Cortex of kidney (tissue), 1 donor: ENCODE data around the gene IGSF8.
"Not testable (repeated sequence)": the region's sequence is repeated elsewhere in the genome, so short reads cannot be mapped to it uniquely, and the experiment has no call there.

Source experiments
- DNase-seq: peaks from one replicate; lab custom pipeline; 2025; lab: John Stamatoyannopoulos, UW

The IGSF8 gene

DNA sequence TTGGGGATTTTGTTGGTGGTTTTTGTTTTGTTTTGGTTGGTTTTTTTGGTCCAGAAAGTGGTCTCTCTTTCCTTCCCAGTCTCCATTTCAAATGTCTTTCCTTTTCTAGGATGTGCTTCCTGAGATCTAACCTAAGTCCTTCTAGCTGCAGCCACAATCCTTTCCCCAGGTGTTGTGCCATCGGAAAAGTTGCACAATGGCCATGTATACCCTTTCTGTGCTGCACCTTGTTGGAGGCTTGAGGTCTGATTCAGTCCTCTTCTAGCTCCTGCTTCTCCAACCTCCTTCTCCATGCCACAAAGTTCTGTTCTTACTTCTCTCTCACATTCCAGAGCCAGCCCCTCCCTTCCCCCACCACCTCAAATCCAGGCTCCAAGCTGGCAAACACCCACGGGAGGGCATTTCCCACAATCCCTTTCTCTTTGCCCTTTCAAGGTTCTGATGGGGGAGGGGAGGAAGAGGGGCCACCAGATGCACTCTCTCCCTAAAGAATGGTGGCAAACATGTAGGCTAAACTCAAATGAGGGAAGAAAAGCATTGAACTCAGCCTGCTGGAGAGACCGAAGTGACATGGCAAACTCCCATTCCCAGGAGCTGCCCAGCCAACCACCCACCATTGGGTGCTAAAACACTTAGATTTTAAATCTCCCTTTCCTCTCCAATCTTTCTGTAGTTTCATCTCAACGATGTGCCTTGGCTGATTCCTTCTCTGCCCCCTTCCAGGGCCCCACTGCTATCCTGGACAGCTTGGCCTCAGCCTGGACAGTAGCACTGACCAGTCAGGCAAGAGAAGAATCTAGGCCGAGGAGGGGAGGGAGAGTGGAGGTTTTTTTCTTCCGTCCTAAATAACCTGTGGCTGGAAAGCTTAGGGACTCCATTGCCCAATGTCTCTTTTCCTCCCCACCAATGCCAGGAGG, 31.3 kb downstream of the IGSF8 start:
- DNase-seq = no peak

DNA sequence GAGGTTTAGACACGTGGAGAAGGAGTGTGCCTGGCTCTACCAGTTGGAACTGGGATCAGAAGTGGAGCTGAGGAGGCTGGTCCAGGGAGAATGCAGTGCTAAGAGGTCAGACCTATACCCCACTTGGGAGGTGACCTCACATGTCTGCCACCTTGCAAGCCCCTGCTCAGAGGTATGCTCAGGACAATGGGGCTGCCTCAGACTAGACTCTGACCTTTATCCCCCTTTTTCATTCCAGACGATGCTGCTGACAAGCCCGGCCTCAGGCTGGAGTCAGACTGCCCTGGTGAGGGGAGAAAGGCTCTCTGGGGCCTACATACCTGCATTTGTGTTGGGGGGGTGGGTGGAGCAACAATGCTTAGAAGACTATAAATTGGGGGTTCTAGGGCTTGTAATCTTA, 33.7 kb downstream of the IGSF8 start:
- no peak for DNase-seq

DNA sequence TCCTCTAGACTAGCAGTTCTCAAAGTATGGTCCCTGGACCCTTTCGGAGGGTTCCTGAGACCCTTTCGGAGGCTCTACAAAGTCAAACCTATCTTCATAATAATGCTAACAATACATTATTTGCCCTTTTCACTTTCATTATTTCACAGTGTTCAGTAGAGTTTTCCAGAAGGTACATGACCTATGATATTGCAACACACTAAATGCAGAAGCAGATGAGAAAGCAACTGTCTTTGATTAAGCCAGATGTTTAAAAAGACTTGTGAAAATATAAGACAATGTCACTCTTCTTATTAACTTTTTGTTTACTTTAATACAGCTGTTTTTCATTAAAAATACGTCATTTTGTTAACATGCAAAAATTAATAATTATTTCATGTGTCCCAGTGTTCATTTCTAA, 34.3 kb downstream of the IGSF8 start:
- no peak for DNase-seq

DNA sequence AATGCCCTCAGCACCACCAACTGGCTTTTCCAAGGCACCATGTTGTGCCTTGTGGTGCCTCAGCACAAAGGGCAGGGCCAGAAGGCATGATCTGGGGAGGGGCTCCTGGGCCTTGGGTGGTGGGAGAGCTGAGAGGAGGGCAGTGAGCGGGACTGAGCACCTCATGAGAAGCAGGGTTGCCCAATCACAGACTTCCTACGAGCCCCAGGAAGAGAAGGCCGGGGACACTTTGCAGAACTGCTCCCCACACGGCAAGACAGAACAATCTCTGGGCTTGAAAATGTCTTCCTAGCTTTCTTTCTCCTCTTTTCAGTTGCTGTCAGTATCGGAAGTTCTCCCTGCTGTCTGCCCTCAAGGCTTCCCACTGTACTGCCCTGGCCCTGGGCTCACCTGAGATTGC, 35.2 kb downstream of the IGSF8 start:
- no peak for DNase-seq

DNA sequence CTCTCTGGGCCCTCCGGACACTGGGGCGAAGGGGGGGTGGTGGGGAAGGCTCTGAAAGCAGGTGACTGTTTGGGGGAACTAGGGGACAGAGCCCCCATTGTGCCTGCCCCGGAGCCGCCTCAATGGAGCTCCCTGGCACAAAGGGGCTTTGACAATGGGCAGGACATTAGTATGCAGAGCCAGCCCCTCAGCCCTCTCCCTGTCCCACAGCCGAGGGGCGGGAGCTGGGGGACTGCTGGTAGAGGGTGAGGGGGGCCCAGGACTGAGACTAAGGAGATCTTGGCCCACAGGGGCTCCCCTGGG, 36.2 kb downstream of the IGSF8 start:
- no peak for DNase-seq

DNA sequence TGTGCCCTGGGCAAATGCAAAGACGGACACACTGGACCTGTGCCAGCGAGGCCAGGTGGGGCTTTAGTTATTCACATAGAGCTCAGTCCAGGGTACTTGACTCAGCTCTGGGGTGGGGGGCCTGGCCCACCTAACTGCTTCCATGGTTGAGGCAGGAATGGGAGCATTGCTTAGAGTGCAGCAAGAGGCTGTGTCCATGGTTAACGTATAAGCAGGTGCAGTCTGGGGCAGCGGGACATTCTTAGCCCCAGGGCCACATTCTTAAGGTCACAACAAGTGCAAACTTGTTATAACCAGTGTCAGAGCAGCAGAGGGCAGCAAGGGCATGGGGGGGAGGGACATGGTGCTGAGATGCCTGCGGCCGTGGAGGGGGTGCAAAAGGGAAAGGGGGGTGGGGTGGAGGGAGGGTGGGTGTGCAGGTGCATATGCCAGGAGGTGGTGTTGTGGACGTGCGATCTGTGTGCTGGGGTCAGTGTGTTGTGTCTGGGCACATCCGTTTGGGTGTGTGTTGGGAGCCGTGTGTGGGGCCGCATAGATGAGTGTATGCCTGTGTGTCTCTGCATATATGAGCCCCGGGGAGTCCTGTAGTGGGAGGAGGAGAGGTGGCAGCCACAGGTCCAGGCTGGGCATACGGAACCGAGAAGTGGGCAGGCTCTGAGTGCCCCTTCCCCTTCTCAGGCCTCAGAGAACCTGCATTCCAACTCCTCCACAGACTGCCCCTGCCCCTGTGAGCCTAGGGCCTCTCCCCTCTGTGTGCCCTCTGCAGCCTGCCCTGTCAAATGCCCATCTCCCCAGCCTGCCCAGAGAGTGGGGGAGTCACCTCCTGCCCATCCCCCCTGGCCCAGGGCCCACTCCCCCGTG, 36.8 kb downstream of the IGSF8 start:
- DNase-seq = no peak

DNA sequence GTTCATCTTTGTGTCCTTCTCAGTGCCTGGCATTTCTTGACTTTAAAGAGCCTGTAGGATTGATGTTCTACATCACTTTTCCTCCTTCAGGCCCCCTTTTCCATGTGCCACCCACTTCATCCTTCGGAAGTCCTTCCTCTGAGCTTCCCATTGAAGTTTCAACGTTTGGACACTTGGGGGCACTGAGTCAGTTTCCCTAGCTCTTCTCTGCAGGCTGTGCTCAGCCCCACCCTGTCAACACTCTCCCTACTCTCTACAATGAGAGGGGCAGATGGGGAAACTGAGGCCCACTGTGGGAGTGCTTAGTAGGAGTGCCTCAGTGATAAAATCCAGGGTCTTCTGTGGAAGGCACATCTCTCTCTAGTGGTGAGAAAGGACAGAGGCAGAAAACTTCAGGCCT, 40.3 kb downstream of the IGSF8 start:
- no peak for DNase-seq

DNA sequence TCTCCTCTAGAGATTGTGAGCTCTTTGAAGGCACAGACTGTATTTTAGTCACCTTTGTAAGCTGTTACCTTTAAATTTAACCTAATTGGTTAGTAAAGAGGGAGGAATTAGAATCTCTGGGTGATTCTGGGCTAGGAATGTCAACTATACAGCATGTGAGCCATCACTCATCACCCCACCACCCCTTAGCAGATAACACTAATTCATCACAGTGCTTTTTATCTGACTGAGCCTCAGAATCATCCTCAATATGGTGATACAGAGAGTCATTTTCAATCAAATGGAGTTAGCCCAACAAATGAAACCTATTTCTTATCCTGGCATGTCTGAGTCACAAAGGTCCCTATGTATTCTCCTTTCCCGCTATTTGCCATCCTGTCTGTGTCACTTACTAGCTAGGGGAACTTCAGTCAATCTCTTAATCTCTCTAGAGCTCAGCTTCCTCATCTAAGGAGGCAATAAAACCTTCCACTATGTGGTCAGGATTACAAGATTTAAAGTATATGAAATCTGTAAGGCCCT, 41.7 kb downstream of the IGSF8 start:
- DNase-seq = no peak

DNA sequence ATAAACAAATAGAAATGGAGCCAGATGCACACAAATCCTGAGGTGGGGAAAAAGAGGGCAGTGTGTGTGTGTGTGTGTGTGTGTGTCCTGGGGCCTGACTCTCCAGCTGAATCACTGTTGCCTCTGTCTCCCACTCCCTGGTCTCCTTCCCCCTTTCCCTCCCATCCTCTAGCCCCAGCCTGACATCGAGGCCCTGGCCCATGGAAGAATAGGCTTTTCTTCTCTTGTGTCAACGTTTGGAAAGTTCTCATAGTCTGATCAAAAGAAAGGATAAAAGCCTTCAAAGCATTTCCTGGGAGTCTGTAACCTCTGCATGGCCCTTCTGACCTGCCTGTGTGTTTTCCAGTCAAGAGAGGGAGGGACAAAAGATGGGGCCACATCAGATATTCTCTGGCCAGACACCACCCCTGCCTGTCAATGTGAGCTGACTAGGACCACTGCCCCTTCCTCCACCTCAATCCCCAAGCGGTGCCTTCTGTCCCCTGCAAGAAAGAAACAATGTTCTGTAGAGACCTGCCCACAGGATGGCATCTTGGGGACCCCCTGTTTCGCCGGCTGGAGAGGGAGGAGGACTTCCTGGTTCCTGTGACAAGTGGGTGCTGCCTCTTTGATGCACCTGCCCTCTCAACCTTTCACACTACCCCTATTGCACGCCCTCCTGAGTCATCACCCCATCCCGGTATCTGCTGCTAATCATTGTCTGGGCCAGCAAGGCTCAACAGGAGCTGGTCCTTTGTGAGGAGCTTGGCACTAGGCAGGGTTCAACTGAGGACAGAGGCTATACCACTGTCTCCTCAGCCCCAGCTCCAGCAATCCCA, 44.7 kb downstream of the IGSF8 start:
- DNase-seq = no peak

DNA sequence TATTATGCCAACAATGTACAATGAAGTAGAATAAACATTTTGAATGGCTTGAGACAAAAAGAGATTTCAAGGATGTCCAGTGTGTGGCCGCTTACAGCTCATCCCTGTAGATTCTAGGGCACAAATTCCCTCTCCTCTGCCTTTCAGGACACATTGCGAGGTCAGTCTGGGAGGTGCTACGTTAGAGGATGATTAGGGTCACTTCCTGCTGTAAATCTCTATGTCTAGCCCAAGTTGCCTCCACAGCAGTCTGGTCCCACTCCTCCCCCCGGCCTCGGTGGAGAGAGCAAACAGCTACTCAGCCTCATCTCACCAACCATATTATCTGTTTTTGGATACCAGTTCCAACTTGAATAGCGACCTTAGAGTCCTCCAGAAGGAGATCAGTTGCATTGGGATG, 45.5 kb downstream of the IGSF8 start:
- DNase-seq = no peak

DNA sequence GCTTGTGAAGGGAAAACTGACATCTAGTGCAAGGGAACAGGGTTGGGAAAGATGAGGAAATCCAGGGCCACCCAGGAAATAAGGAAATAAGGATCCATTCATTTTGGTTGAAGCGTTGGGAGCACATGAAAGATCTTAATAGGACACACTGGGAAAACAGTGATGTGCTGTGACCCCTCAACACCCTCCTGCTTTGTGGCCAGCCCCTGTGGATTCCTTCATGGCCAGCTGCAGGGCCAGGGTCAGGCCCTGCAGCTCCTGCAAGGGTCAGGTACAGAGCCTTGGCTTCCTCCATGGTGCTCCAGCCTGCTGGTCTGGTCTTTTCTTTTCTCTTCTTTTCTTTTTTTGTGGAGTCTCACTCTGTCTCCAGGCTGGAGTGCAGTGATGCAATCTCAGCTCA, 47.8 kb downstream of the IGSF8 start:
- DNase-seq = no peak

DNA sequence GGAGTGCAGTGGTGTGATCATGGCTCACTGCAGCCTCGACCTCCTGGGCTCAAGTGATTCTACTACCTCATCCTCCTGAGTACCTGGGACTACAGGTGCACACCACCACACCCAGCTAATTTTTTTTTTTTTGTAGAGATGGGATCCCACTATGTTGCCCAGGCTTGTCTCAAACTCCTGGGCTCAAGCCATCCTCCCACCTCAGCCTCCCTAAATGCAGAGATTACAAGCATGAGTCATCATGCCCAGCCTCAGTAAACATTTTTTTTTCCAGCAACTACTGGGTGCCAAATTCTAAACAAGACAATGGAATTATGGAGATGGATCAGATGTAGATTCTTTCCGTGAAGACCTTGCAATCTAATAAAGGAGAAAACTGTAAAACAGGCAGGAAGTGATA, 48.2 kb downstream of the IGSF8 start:
- DNase-seq = not testable (repeated sequence)

DNA sequence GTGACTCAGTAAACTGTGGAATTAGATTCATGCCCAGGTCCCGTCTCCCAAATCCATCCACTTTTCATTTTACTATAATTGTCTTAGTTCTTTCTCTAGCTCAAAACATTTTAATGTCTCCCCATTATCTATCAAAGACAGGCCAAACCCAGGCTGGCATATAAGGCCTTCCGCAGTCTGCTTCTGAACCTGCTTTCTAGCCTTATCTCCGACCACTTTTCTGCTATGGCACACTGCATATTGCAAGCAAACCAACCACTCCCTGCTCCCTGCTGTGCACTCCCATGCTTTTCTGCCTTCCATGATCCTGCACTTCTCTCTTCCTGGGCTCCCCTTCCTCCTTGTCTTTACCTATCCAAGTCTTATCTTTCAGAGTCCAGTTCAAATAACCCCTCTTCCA, 49.3 kb downstream of the IGSF8 start:
- DNase-seq = no peak

DNA sequence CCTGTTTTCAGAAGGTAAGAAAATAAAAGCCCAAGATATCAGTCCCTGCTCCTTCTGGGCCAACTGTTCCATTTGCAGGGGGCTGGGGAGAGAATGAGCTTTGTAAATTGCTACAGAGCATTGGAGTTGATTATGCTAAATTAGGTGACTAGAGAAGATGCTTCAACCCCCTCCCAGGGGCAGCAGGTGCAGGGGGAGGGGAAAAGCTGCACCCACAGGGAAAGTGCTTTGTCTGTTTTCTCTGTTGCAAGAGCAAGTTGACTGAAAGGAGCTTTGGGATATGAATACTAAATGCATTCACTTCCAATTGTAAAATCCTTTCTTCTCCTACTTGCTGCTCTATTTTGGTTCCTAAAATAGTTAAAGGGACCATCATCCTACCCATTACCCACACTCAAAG, 50.1 kb downstream of the IGSF8 start:
- no peak for DNase-seq

DNA sequence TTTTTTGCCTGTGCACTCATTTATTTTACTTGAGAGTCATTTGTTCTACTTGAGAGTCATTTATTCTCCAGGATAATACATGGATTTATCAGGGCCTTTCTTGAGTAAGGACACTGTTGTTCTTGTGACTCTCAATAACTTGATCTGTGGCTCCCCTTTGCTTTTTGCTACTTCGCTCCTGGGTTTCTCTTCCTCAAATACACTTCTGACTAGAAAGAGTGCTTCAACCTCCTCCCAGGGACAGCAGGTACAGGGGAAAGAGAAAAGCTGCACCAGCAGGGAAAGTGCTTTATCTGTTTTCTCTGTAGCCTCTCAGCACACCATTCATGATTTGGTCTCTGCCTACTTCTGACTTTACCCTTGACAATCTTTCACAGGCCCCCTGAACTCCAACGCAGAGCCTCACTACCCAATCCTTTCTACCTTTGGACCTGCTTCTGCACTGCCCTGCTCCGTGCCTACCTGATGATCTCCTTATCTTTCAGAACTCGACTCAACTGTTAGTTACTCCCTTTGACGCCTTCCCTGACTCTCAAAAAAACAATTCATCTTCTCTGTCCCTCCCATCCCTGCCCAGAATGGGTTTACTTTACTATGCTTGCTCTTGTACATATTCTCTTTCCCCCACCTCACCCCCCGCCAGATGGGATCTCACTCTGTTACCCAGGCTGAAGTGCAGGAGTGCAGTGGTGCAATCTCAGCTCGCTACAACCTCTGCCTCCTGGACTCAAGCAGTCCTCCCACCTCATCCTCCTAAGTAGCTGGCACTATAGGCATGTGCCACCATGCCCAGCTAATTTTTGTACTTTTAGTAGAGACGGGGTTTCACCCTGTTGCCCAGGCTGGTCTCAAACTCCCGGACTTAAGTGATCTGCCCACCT, 51.1 kb downstream of the IGSF8 start:
- DNase-seq = no peak

DNA sequence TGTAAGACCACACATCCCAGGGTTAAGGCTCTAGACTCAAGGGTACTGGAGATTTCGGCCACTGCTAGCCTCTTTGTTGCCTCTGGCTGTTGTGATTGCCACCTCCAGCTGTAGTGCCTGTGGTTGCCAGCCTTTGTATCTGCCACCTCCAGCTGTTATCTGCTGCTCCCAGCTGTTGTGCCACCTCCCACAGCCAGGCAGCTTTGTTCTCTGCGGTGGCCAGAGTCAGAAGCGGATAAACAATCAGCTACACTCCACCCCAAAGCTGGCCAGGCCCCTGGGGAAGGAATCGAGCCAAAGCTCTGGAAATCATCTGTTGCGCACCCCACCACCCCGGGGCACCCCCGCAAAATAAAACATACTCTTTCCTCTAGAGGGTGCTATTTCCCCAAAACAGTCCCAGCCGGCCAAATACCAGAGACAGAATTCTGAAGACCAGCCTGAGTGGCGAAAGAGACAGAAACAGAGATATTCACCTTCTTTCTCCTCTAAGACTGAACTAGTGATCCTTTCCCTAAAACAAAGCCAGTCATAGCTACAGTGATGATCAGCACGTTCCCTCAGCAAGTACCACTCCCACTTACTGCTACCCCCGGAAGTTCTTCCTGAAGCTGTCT, 51.8 kb downstream of the IGSF8 start:
- DNase-seq = no peak

DNA sequence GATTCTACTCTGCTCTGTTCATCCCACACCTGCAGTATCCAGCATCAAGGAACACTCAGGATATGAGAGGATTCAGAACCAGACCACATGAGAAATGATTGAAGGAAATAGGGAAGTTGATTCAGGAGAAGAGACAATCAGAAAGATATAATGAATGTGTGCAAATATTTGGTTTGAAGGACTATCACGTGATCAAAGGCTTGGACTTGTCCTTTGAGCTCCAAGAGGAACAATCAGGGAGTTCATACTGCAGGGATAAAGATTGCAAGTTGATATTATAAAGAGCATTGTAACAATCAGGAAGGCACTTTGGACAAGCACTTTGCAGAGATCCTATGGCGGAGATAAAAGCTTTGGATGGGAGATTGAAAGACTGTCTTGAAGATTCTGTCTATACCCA, 52.8 kb downstream of the IGSF8 start:
- DNase-seq = no peak

DNA sequence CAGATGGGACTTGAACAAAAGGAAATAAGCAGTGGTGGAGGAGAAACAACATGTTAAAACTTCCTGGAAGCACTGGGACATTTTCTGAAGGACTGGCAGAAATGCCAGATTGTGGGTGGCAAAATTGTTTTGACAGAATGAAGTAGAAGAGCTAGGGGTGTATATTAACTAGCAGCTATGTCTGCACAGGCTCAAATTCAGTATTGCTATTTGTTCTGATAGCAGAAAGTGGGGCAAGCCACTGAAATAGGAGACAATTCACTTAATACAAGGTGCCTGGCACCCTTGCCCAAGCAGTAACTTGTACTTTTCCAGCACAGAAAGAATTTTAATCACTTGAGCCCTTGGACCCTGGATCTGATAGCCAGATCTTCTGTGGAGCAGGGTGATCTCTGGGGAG, 54.9 kb downstream of the IGSF8 start:
- no peak for DNase-seq
